ENCODE results near the gene MRPL10.

Gene MRPL10

DNA sequence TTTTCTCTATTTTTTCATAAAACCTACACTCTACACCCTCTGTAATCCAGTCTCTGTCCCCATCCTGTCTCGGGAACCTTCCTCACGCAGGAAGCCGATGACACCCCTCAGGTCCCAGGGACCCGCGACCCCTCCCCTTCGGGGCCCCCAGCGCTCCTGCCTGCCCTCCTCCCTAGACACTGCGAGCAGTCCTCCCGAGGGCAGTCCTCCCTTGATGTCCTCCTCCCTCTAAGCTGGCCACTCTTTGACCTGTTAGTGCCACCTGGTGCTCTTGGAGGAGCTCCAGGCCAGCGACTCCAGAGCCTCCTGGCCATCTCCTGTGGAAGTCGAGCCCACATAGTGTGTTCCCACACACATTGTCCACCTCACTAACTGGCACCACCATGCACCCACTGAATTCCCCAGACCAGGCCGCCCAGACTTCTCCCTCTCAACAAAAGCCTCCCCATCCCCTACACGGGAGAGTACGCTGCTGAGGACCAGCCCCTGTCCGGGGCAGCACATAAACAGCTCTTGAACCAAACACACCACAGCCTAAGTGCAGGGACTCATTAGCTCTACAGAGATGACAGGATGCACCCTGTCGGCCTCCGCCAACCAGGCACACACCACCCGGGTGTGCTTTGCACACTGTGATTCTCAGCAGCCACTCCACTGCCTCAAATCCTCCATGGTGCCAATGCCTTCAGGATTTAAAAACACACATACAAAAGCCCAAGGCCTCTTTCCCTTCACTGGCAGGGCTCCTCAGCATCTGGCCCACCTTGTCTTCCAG lies 19.0 kb downstream of the MRPL10 start:
- no peak for DNase-seq (ENCODE audit: low spot score)

GRCh38 chr17:47811709-47812108 lies 19.6 kb downstream of the MRPL10 start:
- no peak for DNase-seq (ENCODE audit: low spot score)

DNA sequence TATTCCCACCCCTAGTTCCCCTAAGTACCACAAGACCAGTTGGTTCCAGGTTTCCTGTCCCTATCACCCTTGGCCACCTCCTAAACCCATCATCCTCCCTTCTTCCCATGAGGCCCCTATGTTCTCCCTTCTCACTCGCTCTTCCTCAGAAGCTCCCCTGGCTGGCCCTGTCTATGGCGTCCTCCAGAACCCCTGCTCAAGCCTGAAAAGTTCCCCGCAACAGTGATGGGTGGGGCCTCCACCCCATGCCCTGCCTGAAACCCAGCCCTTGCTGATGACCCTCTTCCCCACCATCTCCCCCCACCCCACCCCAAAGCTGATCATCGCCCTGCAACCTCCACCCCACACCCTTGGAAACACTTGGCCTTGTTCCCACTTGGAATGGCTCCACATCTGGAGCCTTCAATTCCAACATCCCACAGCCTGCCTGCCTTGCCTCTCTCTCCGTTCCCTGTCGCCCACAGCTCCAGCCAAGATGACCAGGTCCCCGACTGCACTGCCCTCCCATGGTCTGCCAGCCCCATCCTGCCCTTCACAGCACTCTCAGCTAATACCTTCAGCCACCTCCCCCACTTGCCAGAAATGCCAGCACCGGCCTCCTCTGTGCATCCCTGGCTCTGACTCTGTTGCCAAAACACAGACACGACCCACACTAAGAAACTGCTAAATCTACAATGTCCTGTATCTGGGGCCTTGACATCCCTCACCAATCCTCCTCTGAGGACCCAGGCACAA lies 20.3 kb downstream of the MRPL10 start:
- DNase-seq (ENCODE audit: low spot score), result no peak

DNA sequence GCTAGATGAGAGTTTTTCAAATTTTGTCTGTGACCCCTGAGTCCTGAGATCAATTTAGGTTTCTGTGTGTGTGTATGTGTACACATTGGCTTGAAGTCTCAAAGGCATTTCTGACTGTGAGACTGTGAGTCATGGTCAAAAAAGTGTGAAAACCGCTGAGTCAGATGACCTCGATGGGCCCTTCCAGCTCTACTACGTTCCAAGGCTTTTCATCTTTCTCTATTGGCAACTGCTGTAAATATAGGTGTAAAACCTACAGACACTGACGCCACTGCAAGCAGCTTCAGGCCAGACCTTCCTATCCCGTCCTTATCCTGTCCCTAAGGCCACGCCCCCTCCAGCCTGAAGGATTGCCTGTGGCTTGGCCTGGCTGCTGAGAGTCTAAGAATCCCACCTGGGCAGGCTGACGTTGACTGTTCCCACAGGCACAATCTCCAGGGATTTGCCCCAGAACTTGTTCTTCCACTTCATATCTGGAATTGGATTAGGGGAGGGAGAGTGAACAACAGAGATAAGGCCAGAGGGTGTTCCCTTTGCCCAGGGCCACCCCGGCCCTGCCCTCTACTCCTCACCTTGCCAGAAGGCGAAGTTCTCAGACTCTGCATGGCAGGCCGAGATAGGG lies 21.0 kb downstream of the MRPL10 start:
- peak; percentile 80 for DNase-seq (ENCODE audit: low spot score)

- DNase-seq (ENCODE audit: low spot score), result no peak
Observed at GRCh38 chr17:47808830-47809480, 22.4 kb downstream of the MRPL10 start.

GRCh38 chr17:47808036-47808829 lies 23.1 kb downstream of the MRPL10 start:
- no peak for DNase-seq (ENCODE audit: low spot score)

DNA sequence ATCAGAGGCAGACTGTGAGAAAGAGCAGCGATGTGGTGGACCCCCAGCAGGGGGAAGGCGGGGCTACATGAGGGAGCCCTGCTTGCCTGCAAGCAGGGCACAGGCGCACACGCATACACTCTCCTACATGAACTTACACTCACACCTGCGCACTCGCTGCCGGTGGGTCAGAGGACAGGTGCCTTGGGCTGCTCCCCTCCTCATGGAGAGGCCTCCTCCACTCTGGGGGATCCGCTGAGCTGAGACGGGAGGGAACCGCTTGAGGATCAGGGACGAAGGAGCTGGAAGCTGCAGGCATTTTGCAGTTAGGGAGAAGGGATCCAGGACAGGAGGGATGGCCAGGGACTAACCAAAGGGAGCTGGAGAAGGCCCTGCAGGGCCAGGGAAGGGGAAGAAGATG lies 23.9 kb downstream of the MRPL10 start:
- DNase-seq (ENCODE audit: low spot score), result no peak

- DNase-seq (ENCODE audit: low spot score), result no peak
Observed at GRCh38 chr17:47806913-47807255, 24.5 kb downstream of the MRPL10 start.

DNA sequence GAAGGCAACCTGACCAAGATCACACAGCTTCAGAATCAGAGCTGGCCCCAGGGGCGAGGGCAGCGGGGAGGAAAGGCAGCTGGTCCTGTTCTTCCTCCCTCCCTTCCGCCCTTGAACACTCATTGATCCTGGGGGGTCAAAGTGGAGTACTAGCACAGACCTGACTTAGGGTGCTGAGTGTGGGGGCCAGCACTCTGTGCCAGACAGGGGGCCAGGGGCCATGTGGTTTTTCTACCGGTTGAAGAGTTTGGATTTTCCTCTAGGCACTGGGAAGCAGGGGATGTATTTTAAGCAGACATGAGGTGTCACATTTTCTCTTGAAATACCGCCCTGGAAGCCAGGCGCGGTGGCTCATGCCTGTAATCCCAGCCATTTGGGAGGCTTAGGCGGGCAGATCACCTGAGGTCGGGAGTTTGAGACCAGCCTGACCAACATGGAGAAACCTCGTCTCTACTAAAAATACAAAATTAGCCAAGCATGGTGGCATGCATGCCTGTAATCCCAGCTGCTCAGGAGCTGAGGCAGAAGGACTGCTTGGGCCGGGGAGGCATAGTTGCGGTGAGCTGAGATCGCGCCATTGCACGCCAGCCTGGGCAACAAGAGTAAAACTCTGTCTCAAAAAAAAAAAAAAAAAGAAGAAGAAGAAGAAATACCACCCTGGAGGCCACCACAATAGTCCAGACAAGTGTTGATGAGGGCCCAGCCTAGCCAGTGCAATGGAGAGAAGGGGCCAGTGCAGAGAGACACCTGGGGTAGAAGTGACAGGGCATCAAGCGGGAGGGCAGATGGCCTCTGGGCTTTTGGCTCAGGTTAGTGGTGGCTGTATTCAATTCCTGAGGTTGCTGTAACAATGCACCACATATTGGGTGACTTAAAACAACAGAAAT lies 25.1 kb downstream of the MRPL10 start:
- no peak for DNase-seq (ENCODE audit: low spot score)

- no peak for DNase-seq (ENCODE audit: low spot score)
Observed at GRCh38 chr17:47804461-47804860, 26.9 kb downstream of the MRPL10 start.

GRCh38 chr17:47803751-47804150 lies 27.6 kb downstream of the MRPL10 start:
- DNase-seq (ENCODE audit: low spot score), result no peak

DNA sequence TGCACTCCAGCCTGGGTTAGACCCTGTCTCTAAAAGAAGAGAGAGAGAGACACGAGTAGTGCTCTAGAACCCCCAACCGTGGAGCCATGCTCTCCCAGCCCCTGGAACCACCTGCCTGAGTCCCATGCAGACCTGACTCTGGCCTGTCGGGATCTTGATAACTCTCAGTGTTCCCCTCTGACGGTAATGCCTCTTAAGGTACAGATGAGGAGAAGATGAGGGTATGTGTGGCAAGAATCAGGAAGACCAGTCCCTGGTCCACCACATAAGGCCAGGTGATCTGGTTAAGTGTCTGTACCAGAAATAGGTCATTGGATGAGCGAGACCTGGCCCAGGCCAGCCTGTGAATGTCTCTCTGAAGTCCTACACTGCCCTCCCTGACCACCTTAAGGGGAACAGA lies 28.1 kb downstream of the MRPL10 start:
- no peak for DNase-seq (ENCODE audit: low spot score)

DNA sequence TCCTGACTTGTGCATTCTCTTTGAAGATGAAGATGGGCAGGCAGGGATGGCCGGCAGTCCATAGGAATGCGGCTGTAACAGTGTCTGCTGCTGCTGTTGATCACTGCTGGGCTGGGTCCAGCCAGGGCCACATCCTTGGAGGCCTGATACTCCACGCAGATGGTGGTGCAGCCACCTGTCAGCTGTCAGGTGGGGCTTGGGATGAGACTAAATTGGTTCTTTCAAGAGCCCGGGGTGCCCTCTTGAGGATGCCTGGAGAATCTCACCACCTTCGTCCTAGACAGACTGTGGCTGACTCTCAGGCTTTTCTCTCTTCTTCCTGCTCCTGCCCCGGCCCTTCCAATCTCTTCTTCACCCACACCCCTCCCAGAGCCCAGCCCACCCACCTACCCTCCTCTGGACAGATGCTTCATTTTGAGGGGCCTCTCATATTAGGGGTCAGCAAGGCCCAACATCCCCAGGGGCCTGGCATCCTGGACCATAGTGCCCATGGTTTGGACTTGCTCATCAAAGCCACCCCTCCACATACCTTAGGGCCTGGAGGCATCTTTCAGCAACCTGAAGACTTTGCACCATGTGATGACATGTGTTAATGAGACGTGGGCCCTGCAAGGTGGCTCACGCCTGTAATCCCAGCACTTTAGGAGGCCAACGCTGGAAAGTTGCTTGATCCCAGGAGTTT lies 28.9 kb downstream of the MRPL10 start:
- DNase-seq (ENCODE audit: low spot score), result peak; percentile 63

- no peak for DNase-seq (ENCODE audit: low spot score)
Observed at GRCh38 chr17:47801906-47802305, 29.4 kb downstream of the MRPL10 start.

DNA sequence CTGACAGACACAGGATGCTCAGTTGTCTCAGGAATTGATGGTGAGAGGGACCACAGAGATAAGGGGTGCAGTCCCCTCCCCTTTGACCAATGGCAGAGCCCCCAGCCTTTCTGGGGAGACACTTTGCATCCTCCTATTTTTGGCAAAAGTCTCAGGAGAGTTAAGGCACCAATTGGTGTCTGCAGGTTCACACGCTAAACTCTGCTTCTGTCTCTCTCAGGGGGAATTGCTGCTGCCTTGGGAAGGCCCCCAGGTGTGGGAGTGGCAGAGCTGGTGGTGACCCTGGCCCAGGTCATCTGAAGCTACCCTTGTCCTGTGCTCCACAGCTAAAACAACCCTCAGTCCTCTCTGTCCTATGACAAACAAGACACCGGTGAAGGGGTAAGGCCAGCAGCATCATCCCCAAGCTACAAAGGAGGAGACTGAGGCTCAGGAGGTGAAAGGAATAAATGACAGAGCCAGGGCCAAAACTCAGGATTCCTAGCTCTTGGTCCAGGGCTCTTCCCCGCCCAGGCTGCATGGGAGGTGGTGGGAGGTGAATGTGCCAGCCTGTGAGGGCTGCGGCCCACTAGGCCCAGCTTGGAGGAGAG lies 30.1 kb downstream of the MRPL10 start:
- no peak for DNase-seq (ENCODE audit: low spot score)

DNA sequence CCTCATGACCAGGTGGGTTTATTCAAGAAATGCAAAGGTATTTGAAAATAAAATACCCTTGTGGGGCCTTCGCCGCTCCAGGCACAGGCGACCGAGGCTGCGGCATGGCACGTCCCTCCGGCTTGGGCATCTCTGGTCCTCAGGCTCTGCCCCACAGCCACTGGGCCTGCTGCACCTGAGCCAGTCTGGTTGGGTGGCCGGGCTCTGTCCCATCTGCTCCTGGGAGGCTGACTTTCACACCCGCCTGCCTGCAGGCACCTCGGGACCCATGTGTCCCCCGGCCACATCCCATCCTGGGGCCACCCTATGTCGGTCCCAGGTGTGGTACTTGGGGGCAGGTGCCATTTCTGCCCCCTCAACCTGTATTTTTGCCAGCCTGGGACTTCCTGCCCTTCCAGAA lies 30.7 kb downstream of the MRPL10 start:
- DNase-seq (ENCODE audit: low spot score), result no peak

DNA sequence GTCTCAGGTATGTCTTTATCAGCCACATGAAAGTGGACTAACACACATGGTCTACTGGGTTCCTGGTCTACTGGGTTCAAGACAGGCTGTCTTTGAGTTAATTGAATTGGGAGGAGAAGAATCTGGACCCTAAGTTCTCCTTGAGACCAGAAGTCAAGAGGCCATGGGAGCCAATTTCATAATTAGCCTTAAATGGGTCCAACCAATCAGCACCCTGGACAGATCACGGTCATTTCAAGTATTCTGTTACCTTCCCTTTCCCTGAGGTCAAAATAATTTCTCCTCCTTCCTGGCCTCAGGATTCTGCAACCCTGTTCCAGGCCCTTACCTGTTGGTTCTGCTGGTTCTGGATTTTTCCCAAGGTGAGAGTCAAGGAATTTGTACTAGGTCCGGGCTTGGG lies 33.5 kb downstream of the MRPL10 start:
- DNase-seq (ENCODE audit: low spot score), result no peak

DNA sequence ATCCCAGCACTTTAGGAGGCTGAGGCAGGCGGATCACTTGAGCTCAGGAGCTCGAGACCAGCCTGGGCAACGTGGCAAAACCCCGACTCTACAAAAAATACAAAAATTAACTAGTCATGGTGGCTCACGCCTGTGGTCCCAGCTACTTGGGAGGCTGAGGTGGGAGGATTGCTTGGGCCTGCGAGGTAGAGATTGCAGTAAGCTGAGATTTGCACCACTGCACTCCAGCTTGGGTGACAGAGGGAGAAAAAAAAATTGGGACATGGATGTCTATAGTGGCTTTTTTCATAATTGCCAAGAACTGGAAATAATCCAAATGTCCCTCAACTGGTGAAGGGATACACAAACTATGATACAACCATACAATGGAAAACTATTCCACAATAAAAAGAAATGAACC lies 38.4 kb downstream of the MRPL10 start:
- DNase-seq (ENCODE audit: low spot score), result no peak

DNA sequence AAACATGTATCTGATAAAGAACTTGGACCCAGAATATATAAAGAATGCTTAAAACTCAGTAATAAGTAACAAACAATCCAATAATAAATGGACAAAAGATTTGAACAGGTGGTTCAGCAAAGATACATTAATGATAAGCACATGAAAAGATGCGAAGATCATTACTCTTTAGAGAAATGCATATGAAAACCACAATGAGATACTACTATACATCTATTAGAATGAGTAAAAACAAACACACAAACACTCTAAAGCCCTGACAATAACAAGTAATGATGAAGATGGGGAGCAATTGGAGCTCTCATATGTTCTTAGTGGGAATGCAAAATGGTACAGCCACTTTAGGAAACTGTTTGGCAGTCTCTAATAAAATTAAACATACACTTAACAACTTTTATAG lies 38.9 kb downstream of the MRPL10 start:
- no peak for DNase-seq (ENCODE audit: low spot score)

DNA sequence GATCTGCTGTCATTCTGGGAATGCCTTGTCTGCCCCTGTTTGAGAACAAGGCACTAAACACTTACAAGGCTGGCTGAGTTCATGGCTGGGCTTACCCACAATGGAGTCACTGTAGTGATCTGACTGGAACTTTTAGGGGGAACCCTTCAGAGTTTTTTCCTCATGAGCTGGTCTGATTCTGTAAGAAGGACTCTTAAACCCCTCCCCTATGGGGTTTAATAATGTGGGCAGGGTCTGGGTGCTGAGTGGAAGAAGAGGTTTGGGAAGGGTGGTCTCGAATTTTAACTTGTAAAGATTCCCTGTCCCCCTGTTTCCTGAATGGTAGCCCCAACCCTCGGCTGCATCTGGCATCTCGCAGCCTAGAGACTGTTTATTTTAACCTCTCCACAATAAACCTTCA lies 40.3 kb downstream of the MRPL10 start:
- no peak for DNase-seq (ENCODE audit: low spot score)

All from hematopoietic multipotent progenitor cell treated with erythropoietin and hydrocortisone succinate and interleukin-3 and kit ligand, for 17 days (in vitro differentiated cells).